Stomach (tissue), 9 donors: ENCODE results near the gene NOTCH4. TPM values are rescaled to one million over a fixed set of nuclear protein-coding genes. Genes with fewer than 3 reads are reported as not detected.

Source experiments
- DNase-seq, 2 donors: peaks; one replicate each; pipeline versions ENCODE4 v3.0.0 to v3.0.0-alpha.2; 2013 to 2019
- H3K27ac ChIP-seq, 5 donors: fragments of 200-600 bp in 4 of 5; sonication (generic) in 4 of 5; one replicate each; pipeline ENCODE4 v1.5.1; 2013 to 2019; ENCODE audit warnings: mild to moderate bottlenecking in 1 of 5, moderate library complexity in 1 of 5
- H3K27me3 ChIP-seq, 3 donors: fragments of 200-600 bp; sonication (generic); one replicate each; pipeline ENCODE4 v1.5.1; 2017 to 2019; ENCODE audit warnings: mixed run types in 1 of 3
- H3K36me3 ChIP-seq, 4 donors: fragments of 200-600 bp; sonication (generic); 1 replicate in 3 of 4; 2 replicates in 1 of 4; pipeline ENCODE4 v1.5.1; 2016 to 2019
- H3K4me1 ChIP-seq, 4 donors: fragments of 200-600 bp; sonication (generic); one replicate each; pipeline ENCODE4 v1.5.1; 2016 to 2019
- H3K4me3 ChIP-seq, 4 donors: fragments of 200-600 bp; sonication (generic) in 3 of 4; one replicate each; pipeline ENCODE4 v1.5.1; 2016 to 2019; ENCODE audit warnings: mild to moderate bottlenecking in 1 of 4
- H3K9me3 ChIP-seq, 4 donors: fragments of 200-600 bp; sonication (generic); one replicate each; pipeline ENCODE4 v1.5.1; 2016 to 2019
- EP300 ChIP-seq: sonication (generic); formaldehyde crosslinking; IDR thresholded peaks from one replicate; pipeline ENCODE4 v1.6.1; 2017; ENCODE audit warnings: antibody characterized with exemption
- POLR2A ChIP-seq, 4 donors: fragments of 450-650 bp; IDR thresholded peaks; one replicate each; pipeline ENCODE4 v1.6.1; 2016; ENCODE audit warnings: antibody characterized with exemption in 4 of 4, control low read depth in 2 of 4, mild to moderate bottlenecking in 1 of 4, moderate library complexity in 1 of 4
- POLR2AphosphoS5 ChIP-seq, 3 donors: sonication (generic); formaldehyde crosslinking; IDR thresholded peaks; one replicate each; pipeline ENCODE4 v1.6.1; 2016; ENCODE audit warnings: antibody characterized with exemption in 3 of 3
- WGBS, 5 donors: extraction: QIAGEN DNeasy Blood & Tissue Kit in 3 of 5; methylation state at CpG; one replicate each; pipeline versions ENCODE4 v1.1.5 to v1.1.7; 2013 to 2018; 5-methylcytosine and 5-hydroxymethylcytosine counted together
- intact Hi-C: fragments of 100-400 bp; cut with DNase I; formaldehyde crosslinking; loops from one replicate; pipeline ENCODE4 v1.15.1; 2023; ENCODE audit warnings: low total_unique reads
- polyA plus RNA-seq, 3 donors: library from polyadenylated mRNA; stranded (reverse); fragments of 200-250 nt; gene quantifications; one replicate each; pipeline ENCODE4 v1.2.3, GENCODE V29; 2013
- total RNA-seq, 5 donors: library from RNA; depleted of rRNA; stranded (reverse); fragments of >200 nt; gene quantifications; one replicate each; pipeline versions ENCODE4 v1.1.0 to v1.2.3, GENCODE V29; 2014 to 2016
- TF ChIP-seq, protein P1 (sequence below), 7 experiments: fragments of 450-650 bp in 4 of 7; fragments of 200-600 bp in 3 of 7; sonication (generic) in 3 of 7; IDR thresholded peaks; one replicate each; pipeline ENCODE4 v1.5.1; 2016 to 2019; ENCODE audit warnings: antibody characterized with exemption in 7 of 7, control low read depth in 2 of 7, mild to moderate bottlenecking in 1 of 7
- donor health status: healthy with polysubstance abuse.
- donor health status: Bipolar disorder and iron deficiency.
- donor health status: healthy.

The NOTCH4 gene
- total and polyA plus RNA-seq, 8 donors: 7.3 to 45.5 (median 13.7) TPM

DNA sequence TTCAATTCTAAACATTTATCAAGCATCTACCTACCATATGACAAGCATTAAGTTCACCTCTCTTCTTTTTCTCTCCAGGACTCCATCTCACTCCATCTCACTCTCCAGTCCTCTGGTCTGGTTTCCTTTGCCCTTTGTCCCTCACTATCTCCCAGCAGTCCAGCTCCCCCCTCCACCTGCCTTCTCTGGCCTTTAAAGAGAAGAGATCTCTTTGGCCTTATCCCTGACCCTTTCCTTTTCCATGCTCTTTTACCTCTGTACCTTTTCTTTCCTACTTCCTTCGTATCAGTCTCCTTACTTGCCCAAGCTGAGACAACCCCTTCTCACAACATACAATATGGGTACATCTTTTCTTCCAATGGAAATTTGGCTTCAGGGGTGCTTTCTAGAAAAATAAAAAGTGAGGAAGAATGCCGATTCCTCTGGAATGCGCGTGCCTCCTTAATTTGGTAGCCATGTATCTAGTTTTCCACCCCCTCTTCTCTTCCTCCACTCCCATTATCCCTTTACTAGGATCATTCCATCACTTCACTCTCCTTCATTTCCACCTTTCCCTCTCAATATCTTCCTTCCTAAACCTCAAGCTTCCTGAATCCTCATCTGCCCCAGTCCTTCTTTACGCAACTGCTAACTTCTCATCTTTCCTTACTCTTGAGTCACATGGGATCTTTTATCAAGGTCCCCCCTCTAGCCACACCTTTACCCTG is 47.2 kb downstream of the NOTCH4 start:
- peak overlapping the region; percentile 91 to 100 (median 92) for H3K27ac ChIP-seq
- H3K4me3 ChIP-seq: peak overlapping the region; percentile 86 to 98 (median 88)
- 16 to 32% (median 18%) methylated on average over 5 of the region's 5 CpGs for WGBS, 5 donors
- peaks cover 51 to 81% (median 64%) of the 10 kb centered on the region in 4 donors for H3K4me1 ChIP-seq
- DNase-seq: no peak
- H3K27me3 ChIP-seq: no peaks in the 10 kb centered on the region
- intact Hi-C loops: no loop called here
- H3K36me3 ChIP-seq: peaks cover 18 to 21% (median 20%) of the 10 kb centered on the region in 4 donors
- no peaks in the 10 kb centered on the region for H3K9me3 ChIP-seq
- TF ChIP-seq POLR2A (IDR thresholded peaks at IDR 0.05) (no peak), POLR2AphosphoS5 (IDR thresholded peaks at IDR 0.05) (peak; percentile 8 to 29 (median 24)), EP300 (no peak)
- TF ChIP-seq, protein P1, sequence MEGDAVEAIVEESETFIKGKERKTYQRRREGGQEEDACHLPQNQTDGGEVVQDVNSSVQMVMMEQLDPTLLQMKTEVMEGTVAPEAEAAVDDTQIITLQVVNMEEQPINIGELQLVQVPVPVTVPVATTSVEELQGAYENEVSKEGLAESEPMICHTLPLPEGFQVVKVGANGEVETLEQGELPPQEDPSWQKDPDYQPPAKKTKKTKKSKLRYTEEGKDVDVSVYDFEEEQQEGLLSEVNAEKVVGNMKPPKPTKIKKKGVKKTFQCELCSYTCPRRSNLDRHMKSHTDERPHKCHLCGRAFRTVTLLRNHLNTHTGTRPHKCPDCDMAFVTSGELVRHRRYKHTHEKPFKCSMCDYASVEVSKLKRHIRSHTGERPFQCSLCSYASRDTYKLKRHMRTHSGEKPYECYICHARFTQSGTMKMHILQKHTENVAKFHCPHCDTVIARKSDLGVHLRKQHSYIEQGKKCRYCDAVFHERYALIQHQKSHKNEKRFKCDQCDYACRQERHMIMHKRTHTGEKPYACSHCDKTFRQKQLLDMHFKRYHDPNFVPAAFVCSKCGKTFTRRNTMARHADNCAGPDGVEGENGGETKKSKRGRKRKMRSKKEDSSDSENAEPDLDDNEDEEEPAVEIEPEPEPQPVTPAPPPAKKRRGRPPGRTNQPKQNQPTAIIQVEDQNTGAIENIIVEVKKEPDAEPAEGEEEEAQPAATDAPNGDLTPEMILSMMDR (IDR thresholded peaks at IDR 0.05): no peak

DNA sequence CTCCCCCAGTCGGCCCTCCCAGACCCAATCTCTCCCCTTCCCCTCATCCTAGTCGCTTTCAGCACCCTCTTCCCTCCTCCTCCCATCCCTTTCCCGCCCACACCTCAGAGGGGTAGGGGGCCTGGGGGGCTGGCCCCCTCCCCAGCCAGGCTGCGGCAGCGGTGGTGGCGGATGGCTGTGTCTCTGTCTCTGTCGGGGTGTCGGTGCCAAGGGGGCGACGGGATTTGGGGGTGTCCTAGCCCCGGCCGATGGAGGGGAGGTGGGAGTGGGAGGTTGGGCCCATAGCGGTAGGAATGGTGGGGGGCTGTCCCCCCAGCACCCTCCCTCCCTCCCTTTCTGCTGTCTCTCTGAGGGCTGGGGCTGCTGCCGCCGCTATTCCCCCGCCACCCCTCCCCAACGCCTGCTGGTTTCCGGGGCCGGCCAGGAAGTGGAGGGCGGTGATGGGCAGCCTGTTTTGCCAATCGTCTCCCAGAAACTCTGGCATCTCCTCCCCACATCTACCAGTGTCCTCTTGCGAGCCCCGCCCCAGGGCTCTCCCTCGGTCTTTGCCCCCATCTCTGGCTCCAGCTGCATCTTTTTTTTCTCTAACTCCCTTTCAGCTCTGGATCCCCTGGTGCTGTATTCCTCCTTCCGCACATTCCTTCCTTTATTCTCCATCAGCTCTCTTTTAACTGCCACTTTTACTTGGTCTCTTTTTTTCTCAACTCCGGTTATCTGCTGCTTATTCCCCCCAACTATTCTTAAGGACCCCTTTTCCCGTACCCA is 48.0 kb downstream of the NOTCH4 start, which contains the start of gene AGPAT1:
Gene AGPAT1 (minus strand): TSS at position 374 of the 765 bp plus-strand sequence. CDS start 4,588 bp downstream, outside the sequence.
- no peaks in the 10 kb centered on the region for H3K9me3 ChIP-seq
- H3K27ac ChIP-seq: peak within 1 kb of the TSS; percentile 91 to 100 (median 92)
- 0 to 1% (median 0%) methylated on average over 24 to 27 of the region's 27 CpGs for WGBS, 5 donors
- no peaks in the 10 kb centered on the region for H3K27me3 ChIP-seq
- peak within 1 kb of the TSS; percentile 86 to 98 (median 88) for H3K4me3 ChIP-seq
- intact Hi-C loops: no loop called here
- peaks cover 47 to 74% (median 59%) of the 10 kb centered on the region in 4 donors for H3K4me1 ChIP-seq
- H3K36me3 ChIP-seq: peaks cover 15 to 18% (median 17%) of the 10 kb centered on the region in 4 donors
- TF ChIP-seq POLR2AphosphoS5 (IDR thresholded peaks at IDR 0.05): peak; percentile 46 to 76 (median 47)
- TF ChIP-seq POLR2A (IDR thresholded peaks at IDR 0.05): peak in 1 of 4 donors; percentile 27
- TF ChIP-seq, protein P1 (IDR thresholded peaks at IDR 0.05): no peak
- peak; percentile 98 to 99 for DNase-seq

DNA sequence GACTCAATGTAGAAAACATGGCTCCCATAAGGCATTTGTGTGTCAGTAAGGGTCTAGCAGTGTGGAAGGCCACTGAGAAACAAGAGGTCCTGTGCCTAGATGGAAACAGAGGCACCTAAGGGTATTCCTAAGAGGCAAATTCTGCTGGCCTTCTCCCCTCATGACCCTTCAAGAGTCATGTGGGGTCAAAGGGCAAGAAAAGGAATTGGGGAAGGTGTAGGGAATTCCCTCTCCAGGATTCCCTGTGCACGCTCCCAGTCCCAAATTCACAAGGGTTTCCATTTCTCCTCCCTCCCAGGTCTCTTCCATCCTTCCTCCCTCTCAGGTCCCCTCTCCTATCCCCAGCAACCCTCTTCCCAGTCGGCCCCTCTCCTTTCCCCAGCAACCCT is 48.6 kb downstream of the NOTCH4 start:
- intact Hi-C loops: no loop called here
- no peak for TF ChIP-seq EP300
- TF ChIP-seq POLR2A (IDR thresholded peaks at IDR 0.05): no peak
- TF ChIP-seq POLR2AphosphoS5 (IDR thresholded peaks at IDR 0.05): no peak
- TF ChIP-seq, protein P1 (IDR thresholded peaks at IDR 0.05): no peak
- Histone ChIP-seq H3K27me3 (no peaks in the 10 kb centered on the region), H3K36me3 (peaks cover 16 to 18% (median 17%) of the 10 kb centered on the region in 4 donors), H3K4me3 (peak overlapping the region; percentile 86 to 98 (median 88)), H3K9me3 (no peaks in the 10 kb centered on the region), H3K4me1 (peaks cover 47 to 71% (median 56%) of the 10 kb centered on the region in 4 donors), H3K27ac (peak overlapping the region; percentile 91 to 100 (median 92))
- no peak for DNase-seq
- 5 to 19% (median 12%) methylated on average over 2 of the region's 2 CpGs for WGBS, 5 donors

DNA sequence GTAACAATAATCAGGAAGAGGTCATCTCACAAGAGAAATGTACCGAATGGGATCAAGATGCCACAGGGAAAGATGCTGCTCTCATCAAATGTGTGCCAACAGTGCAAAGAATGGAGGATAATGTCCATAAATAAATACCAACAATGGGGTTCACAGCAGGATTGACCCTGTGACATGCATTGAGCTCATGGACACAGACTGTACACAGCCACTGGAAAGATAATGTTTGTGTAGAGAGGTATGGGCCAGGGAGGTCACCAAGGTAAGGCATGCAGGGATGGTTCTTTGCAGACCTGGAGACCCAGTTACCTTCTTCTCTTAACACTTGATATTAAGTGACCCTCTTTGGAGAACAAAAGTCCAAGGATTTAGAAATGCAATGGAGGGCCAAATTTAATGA is 49.5 kb downstream of the NOTCH4 start:
- no peak overlapping the region for H3K4me3 ChIP-seq
- H3K27me3 ChIP-seq: no peaks in the 10 kb centered on the region
- H3K4me1 ChIP-seq: peaks cover 47 to 71% (median 55%) of the 10 kb centered on the region in 4 donors
- H3K9me3 ChIP-seq: no peaks in the 10 kb centered on the region
- H3K36me3 ChIP-seq: peaks cover 18 to 20% (median 19%) of the 10 kb centered on the region in 4 donors
- DNase-seq: no peak
- intact Hi-C loops: no loop called here
- H3K27ac ChIP-seq: peak overlapping the region in 1 of 5 donors; percentile 100
- WGBS, 5 donors: 76 to 94% (median 86%) methylated on average over 1 of the region's 1 CpG
- no peak for TF ChIP-seq POLR2AphosphoS5 (IDR thresholded peaks at IDR 0.05)
- TF ChIP-seq EP300: no peak
- TF ChIP-seq POLR2A (IDR thresholded peaks at IDR 0.05): no peak
- TF ChIP-seq, protein P1 (IDR thresholded peaks at IDR 0.05): no peak
